Gastrocnemius medialis (tissue), 4 donors: ENCODE measurements around the gene LARGE1.

Experiments
- POLR2A ChIP-seq, 2 donors: fragments of 450-650 bp; IDR thresholded peaks; one replicate each; pipeline ENCODE4 v1.6.1; 2017; ENCODE audit warnings: antibody characterized with exemption in 2 of 2, mild to moderate bottlenecking in 2 of 2, moderate library complexity in 2 of 2
- TF ChIP-seq, protein P1 (sequence below), 5 experiments: fragments of 450-650 bp in 3 of 5; fragments of 200-600 bp in 2 of 5; sonication (generic) in 2 of 5; IDR thresholded peaks in 4 of 5; conservative IDR thresholded peaks in 1 of 5; 1 replicate in 4 of 5; 2 replicates in 1 of 5; pipeline ENCODE4 v1.5.1; 2016 to 2019; ENCODE audit warnings: antibody characterized with exemption in 5 of 5, mild to moderate bottlenecking in 3 of 5, moderate library complexity in 3 of 5

DNA sequence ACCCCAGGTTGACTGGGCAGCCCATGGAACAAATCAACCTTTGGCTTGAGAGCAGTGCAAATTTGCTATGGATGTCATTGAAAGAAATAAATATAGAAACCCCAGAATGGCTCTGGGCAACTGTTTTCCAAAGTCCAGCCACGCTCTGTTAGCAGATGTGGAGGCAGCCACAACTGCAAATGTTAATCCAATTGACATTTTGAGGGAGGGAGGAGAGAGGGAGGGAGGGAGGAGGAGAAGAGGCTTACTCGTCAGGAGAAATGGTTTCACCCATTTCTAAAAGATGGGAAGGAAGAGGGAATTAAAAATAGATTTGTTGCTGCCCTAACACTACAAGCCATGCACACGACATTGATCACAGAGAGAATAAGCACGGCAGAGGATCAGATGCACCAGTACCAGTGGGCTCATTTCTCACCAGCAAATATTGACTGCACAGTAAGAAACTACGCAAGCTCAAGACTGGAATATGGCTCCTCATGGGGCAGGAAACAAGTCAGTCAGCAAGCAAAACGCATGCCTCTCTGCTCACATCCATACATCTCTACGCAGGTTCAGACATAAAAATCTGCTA is 229.1 kb downstream of the LARGE1 start:
- TF ChIP-seq, protein P1, sequence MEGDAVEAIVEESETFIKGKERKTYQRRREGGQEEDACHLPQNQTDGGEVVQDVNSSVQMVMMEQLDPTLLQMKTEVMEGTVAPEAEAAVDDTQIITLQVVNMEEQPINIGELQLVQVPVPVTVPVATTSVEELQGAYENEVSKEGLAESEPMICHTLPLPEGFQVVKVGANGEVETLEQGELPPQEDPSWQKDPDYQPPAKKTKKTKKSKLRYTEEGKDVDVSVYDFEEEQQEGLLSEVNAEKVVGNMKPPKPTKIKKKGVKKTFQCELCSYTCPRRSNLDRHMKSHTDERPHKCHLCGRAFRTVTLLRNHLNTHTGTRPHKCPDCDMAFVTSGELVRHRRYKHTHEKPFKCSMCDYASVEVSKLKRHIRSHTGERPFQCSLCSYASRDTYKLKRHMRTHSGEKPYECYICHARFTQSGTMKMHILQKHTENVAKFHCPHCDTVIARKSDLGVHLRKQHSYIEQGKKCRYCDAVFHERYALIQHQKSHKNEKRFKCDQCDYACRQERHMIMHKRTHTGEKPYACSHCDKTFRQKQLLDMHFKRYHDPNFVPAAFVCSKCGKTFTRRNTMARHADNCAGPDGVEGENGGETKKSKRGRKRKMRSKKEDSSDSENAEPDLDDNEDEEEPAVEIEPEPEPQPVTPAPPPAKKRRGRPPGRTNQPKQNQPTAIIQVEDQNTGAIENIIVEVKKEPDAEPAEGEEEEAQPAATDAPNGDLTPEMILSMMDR (IDR thresholded peaks at IDR 0.05 in 4 of 5, conservative IDR thresholded peaks at IDR 0.05 in 1 of 5): no peak
- TF ChIP-seq POLR2A (IDR thresholded peaks at IDR 0.05): no peak
